ENCODE results near the gene LHFPL6. TPM values are rescaled to one million over a fixed set of nuclear protein-coding genes. Genes with fewer than 3 reads are reported as not detected.

The LHFPL6 gene
- total RNA-seq, 4 donors from 2014 or later, result 3.7 to 40.4 (median 8.0) TPM

DNA sequence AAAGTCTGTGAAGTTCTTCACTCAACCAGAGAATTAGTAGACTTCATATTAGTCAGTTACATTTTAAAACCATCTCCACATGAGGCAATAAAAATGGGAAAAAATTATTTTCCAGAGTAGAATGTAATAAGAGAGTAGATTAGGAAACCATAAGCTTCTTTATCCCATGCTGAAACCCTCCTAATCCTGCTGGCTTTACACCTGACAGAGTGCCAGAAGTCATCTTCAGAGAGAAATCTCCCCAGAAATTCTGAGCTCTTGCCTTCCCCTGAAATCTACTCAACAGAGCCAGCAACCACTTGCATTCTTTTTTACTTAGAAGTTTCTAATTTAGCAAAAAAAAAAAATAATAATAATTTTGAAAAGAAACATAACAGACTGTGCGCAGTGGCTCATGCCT lies 284.8 kb downstream of the LHFPL6 start:
- Histone ChIP-seq H3K4me1 (peaks cover 0 to 32% (median 11%) of the 10 kb centered on the region in 3 donors), H3K27ac (peak overlapping the region in 1 of 4 donors; percentile 50), H3K9me3 (no peaks in the 10 kb centered on the region), H3K4me3 (no peak overlapping the region), H3K36me3 (no peaks in the 10 kb centered on the region), H3K27me3 (no peaks in the 10 kb centered on the region)
- 63 to 90% methylated on average over 1 of the region's 1 CpG for WGBS, 2 donors
- no peak for TF ChIP-seq POLR2A (IDR thresholded peaks at IDR 0.05)
- TF ChIP-seq, protein P1, sequence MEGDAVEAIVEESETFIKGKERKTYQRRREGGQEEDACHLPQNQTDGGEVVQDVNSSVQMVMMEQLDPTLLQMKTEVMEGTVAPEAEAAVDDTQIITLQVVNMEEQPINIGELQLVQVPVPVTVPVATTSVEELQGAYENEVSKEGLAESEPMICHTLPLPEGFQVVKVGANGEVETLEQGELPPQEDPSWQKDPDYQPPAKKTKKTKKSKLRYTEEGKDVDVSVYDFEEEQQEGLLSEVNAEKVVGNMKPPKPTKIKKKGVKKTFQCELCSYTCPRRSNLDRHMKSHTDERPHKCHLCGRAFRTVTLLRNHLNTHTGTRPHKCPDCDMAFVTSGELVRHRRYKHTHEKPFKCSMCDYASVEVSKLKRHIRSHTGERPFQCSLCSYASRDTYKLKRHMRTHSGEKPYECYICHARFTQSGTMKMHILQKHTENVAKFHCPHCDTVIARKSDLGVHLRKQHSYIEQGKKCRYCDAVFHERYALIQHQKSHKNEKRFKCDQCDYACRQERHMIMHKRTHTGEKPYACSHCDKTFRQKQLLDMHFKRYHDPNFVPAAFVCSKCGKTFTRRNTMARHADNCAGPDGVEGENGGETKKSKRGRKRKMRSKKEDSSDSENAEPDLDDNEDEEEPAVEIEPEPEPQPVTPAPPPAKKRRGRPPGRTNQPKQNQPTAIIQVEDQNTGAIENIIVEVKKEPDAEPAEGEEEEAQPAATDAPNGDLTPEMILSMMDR (IDR thresholded peaks at IDR 0.05), result no peak
- DNase-seq, result no peak
- intact Hi-C loops (cut with DNase I), result no loop called here

DNA sequence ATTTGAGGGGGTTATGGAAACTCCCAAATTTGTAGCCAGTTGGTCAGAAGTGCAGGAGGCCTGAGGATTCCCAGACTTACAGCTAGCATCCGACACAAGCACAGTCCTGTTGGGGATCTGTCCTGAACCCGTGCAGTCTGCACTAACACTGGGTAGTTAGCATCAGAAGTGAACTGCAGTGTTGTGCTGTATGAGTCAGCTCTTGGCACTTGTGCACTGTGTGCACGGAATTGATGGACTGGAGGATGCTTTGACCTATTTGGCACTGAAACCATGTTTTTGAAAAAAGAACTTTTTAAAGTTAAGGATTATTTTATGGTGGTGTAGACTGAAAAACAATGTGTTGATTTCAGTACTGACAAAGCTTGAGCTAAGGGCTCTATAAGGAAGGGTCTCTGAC lies 285.7 kb downstream of the LHFPL6 start:
- H3K36me3 ChIP-seq, result no peaks in the 10 kb centered on the region
- H3K4me1 ChIP-seq, result peaks cover 0 to 24% (median 7%) of the 10 kb centered on the region in 3 donors
- intact Hi-C loops (cut with DNase I), result no loop called here
- no peaks in the 10 kb centered on the region for H3K27me3 ChIP-seq
- WGBS, 2 donors, result 20 to 25% methylated on average over 1 to 3 of the region's 3 CpGs
- DNase-seq, result no peak
- H3K27ac ChIP-seq, result peak overlapping the region in 2 of 4 donors; percentile 50 to 64
- TF ChIP-seq, protein P1 (IDR thresholded peaks at IDR 0.05), result no peak
- TF ChIP-seq POLR2A (IDR thresholded peaks at IDR 0.05), result no peak
- H3K4me3 ChIP-seq, result no peak overlapping the region
- H3K9me3 ChIP-seq, result no peaks in the 10 kb centered on the region

DNA sequence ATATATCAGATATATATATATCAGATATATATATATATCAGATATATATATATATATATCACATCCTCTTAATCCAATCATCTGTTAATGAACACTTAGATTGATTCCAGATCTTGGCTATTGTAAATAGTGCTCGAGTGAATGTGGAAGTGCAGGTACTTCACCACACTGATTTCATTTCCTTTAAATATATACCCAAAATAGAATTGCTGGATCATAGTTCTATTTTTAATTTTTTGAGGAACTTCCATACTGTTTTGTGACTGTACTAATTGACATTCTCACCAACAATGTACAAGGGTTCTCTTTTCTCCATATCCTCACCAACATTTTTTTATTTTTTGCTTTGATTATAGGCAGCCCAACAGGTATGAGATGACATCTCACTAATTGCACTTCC lies 287.2 kb downstream of the LHFPL6 start:
- intact Hi-C loops (cut with DNase I), result no loop called here
- TF ChIP-seq, protein P1 (IDR thresholded peaks at IDR 0.05), result no peak
- no peak for TF ChIP-seq POLR2A (IDR thresholded peaks at IDR 0.05)
- Histone ChIP-seq H3K27ac (no peak overlapping the region), H3K4me3 (no peak overlapping the region), H3K4me1 (peaks cover 0 to 16% (median 7%) of the 10 kb centered on the region in 3 donors), H3K9me3 (no peaks in the 10 kb centered on the region), H3K27me3 (no peaks in the 10 kb centered on the region), H3K36me3 (no peaks in the 10 kb centered on the region)
- 52 to 67% methylated on average over 1 of the region's 1 CpG for WGBS, 2 donors
- no peak for DNase-seq

DNA sequence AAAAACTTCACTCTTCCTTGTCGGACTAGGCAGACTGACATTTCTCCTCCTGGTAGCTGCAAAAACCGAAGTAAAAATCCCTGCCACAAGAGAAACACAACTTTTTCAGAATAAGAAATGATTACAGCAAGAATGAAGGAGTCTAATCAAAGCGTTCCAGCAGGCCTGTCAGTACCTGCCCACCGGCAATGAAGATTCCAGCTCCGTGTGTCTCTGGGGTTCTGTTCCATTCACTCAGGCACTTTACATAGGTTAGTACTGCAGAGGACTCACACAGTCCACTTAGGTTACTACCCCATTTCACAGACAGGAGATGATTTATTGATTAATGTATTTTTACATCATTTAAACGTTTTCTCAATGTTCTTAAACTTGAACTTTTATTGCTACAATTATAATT lies 289.3 kb downstream of the LHFPL6 start:
- TF ChIP-seq, protein P1 (IDR thresholded peaks at IDR 0.05), result no peak
- TF ChIP-seq POLR2A (IDR thresholded peaks at IDR 0.05), result no peak
- 44 to 52% methylated on average over 6 of the region's 6 CpGs for whole genome bisulfite sequencing, 2 donors
- Histone ChIP-seq H3K9me3 (no peaks in the 10 kb centered on the region), H3K4me1 (peaks cover 0 to 16% (median 7%) of the 10 kb centered on the region in 3 donors), H3K27me3 (no peaks in the 10 kb centered on the region), H3K36me3 (no peaks in the 10 kb centered on the region), H3K27ac (no peak overlapping the region), H3K4me3 (no peak overlapping the region)
- DNase-seq, result no peak
- intact Hi-C loops (cut with DNase I), result no loop called here

DNA sequence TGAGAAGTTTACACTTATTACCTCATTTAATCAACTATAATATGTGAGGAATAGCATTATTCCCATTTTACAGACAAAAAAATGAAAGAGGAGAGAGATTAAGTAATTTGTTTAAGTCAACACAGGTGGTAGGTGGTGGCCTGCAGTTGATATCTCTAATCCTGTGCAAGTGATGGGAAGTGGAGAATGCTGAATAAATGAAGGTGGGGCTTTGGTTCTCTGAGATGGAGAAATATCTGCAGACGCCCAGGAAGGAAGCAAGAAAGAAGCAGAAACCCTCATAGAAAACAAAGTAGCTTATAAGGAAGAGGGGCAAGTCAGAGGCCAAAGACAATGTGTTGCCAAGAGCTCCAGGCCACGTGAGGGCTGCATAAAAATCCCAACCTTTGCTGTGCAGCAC lies 290.4 kb downstream of the LHFPL6 start:
- 44 to 57% methylated on average over 2 of the region's 2 CpGs for WGBS, 2 donors
- no peak for DNase-seq
- Histone ChIP-seq H3K27me3 (no peaks in the 10 kb centered on the region), H3K27ac (no peak overlapping the region), H3K4me1 (peaks cover 0 to 12% (median 7%) of the 10 kb centered on the region in 3 donors), H3K36me3 (no peaks in the 10 kb centered on the region), H3K9me3 (no peaks in the 10 kb centered on the region), H3K4me3 (no peak overlapping the region)
- intact Hi-C loops (cut with DNase I), result no loop called here
- TF ChIP-seq, protein P1 (IDR thresholded peaks at IDR 0.05), result no peak
- no peak for TF ChIP-seq POLR2A (IDR thresholded peaks at IDR 0.05)

All from esophagus squamous epithelium (tissue), 5 donors.